H1 (cell line): ENCODE measurements around the gene GNAQ.

Source experiments
- CTCF ChIP-seq, 3 experiments: IDR thresholded peaks; 1 replicate in 2 of 3; 2 replicates in 1 of 3; pipeline versions ENCODE4 v1.5.1 to v1.6.1; 2011; ENCODE audit warnings: low read length in 3 of 3, mild to moderate bottlenecking in 3 of 3, inconsistent platforms in 2 of 3, low read depth in 1 of 3, moderate library complexity in 1 of 3; ENCODE audit not compliant: insufficient read depth in 1 of 3; ENCODE audit errors: control extremely low read depth in 1 of 3
- EGR1 ChIP-seq: IDR thresholded peaks from 2 replicates; pipeline ENCODE4 v1.6.1; 2011; ENCODE audit warnings: low read depth, low read length, borderline replicate concordance

DNA sequence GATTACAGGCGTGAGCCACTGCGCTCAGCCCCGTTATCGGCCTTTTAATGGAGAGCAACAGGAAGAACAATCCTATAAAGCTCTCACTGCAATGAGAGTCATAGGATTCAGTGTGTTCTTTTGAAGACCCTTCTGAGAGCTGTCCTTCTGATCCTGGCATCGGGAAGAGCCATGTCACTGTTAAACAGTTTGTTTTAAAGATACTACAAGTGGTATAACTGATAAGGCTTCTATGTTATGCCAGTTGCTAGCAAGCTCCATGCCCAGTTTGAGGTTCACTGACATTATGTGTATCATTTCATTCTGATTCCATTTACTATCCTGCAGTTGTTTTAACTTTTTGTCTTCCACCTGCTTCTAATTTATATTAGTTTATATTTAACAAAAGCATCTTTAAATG is 55.8 kb downstream of the GNAQ start:
- TF ChIP-seq CTCF (IDR thresholded peaks at IDR 0.05; ENCODE audit: control extremely low read depth in 1 of 3, insufficient read depth in 1 of 3, low read depth in 1 of 3, low read length in 3 of 3) (no peak), EGR1 (no peak)
